DMS79 (cell line): Measurements from ENCODE around the gene AKR1C1.
"Not testable (repeated sequence)": the region's sequence is repeated elsewhere in the genome, so short reads cannot be mapped to it uniquely, and the experiment has no call there.

ENCODE experiments used
- DNase-seq: peaks from one replicate; lab custom pipeline; 2025; lab: John Stamatoyannopoulos, UW

The AKR1C1 gene

GRCh38 chr10:5018671-5019277, 55.6 kb downstream of the AKR1C1 start:
- not testable (repeated sequence) for DNase-seq

- not testable (repeated sequence) for DNase-seq
These were observed 56.8 kb downstream of the AKR1C1 start for GRCh38 chr10:5019770-5020612.

- not testable (repeated sequence) for DNase-seq
These were observed 58.5 kb downstream of the AKR1C1 start for GRCh38 chr10:5021624-5022290.

GRCh38 chr10:5023177-5023805, 60.1 kb downstream of the AKR1C1 start:
- DNase-seq = no peak

GRCh38 chr10:5025461-5025881, 62.3 kb downstream of the AKR1C1 start:
- DNase-seq = not testable (repeated sequence)

GRCh38 chr10:5030989-5031388, 67.8 kb downstream of the AKR1C1 start:
- DNase-seq = no peak

GRCh38 chr10:5031588-5031987, 68.4 kb downstream of the AKR1C1 start:
- DNase-seq = not testable (repeated sequence)

- DNase-seq = not testable (repeated sequence)
These were observed 69.2 kb downstream of the AKR1C1 start for GRCh38 chr10:5032444-5032843.
